Measurements from ENCODE around the gene PRR7. TPM values are rescaled to one million over a fixed set of nuclear protein-coding genes. Genes with fewer than 3 reads are reported as not detected.
A peak's percentile ranks its signal among the peaks of the same experiment; 100 is the strongest.

The PRR7 gene
- total RNA-seq, 4 donors from 2014 or later, result 1.4 to 4.7 (median 4.2) TPM

- Histone ChIP-seq H3K27ac (peak overlapping the region; percentile 64 to 92 (median 90)), H3K36me3 (no peaks in the 10 kb centered on the region), H3K4me1 (peaks cover 13% of the 10 kb centered on the region in 2 donors), H3K4me3 (replicated peaks in 1 of 3) (peak overlapping the region; percentile 1 to 42 (median 2)), H3K27me3 (no peaks in the 10 kb centered on the region), H3K9me3 (no peaks in the 10 kb centered on the region)
- 0 to 2% methylated on average over 24 to 26 of the region's 52 CpGs for WGBS, 2 donors
- TF ChIP-seq, protein P1, sequence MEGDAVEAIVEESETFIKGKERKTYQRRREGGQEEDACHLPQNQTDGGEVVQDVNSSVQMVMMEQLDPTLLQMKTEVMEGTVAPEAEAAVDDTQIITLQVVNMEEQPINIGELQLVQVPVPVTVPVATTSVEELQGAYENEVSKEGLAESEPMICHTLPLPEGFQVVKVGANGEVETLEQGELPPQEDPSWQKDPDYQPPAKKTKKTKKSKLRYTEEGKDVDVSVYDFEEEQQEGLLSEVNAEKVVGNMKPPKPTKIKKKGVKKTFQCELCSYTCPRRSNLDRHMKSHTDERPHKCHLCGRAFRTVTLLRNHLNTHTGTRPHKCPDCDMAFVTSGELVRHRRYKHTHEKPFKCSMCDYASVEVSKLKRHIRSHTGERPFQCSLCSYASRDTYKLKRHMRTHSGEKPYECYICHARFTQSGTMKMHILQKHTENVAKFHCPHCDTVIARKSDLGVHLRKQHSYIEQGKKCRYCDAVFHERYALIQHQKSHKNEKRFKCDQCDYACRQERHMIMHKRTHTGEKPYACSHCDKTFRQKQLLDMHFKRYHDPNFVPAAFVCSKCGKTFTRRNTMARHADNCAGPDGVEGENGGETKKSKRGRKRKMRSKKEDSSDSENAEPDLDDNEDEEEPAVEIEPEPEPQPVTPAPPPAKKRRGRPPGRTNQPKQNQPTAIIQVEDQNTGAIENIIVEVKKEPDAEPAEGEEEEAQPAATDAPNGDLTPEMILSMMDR (IDR thresholded peaks at IDR 0.05), result no peak
- TF ChIP-seq POLR2A (IDR thresholded peaks at IDR 0.05), result peak in 1 of 2 donors; percentile 90
- DNase-seq, result peak; percentile 100
- intact Hi-C loops (cut with DNase I), result no loop called here
Observed at GRCh38 chr5:177425801-177426565, 20.6 kb upstream of the PRR7 start.

DNA sequence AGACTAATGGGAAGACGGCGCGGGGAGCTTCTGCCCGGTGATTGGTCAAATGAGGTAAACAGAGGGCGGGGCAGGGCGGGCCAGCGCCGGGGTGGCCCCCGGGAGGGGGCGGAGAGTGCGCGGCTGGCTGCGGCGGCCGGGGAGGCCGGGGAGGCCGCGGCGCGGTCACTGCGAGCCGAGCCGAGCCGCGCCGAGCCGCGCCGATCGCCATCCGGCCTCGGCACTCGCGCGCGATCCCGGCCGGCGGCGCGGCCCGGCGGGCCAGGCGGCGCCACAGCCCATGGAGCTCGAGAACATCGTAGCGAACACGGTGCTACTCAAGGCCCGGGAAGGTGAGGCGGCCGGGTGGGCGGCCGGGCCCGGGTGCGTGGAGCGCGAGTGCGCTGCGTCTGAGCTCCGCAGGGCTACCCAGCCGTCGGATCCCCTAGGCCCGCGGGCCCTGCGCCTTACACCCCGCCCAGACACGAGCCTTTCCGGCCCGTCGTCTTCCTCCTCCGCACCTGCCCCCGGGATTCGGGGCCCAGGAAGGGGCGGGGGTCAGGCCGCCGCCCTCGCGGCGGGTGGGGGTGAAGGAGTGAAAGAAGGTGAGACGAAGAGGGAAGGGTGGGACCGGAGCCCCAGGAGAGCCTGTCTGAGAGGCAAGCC, 19.9 kb upstream of the PRR7 start, which contains the start of gene GRK6:
Gene GRK6 (plus strand): TSS at position 111 of the 645 bp plus-strand sequence. CDS start 170 bp downstream, at position 281.
- no peaks in the 10 kb centered on the region for H3K27me3 ChIP-seq
- 0 to 1% methylated on average over 15 to 36 of the region's 82 CpGs for WGBS, 2 donors
- peak within 1 kb of the TSS; percentile 64 to 92 (median 90) for H3K27ac ChIP-seq
- no peaks in the 10 kb centered on the region for H3K9me3 ChIP-seq
- peak; percentile 58 for DNase-seq
- TF ChIP-seq, protein P1 (IDR thresholded peaks at IDR 0.05), result no peak
- peak; percentile 30 to 76 for TF ChIP-seq POLR2A (IDR thresholded peaks at IDR 0.05)
- peaks cover 13% of the 10 kb centered on the region in 2 donors for H3K4me1 ChIP-seq
- no peaks in the 10 kb centered on the region for H3K36me3 ChIP-seq
- peak within 1 kb of the TSS; percentile 44 to 79 (median 63) for H3K4me3 ChIP-seq (replicated peaks in 1 of 3)
- intact Hi-C loops (cut with DNase I), result no loop called here

DNA sequence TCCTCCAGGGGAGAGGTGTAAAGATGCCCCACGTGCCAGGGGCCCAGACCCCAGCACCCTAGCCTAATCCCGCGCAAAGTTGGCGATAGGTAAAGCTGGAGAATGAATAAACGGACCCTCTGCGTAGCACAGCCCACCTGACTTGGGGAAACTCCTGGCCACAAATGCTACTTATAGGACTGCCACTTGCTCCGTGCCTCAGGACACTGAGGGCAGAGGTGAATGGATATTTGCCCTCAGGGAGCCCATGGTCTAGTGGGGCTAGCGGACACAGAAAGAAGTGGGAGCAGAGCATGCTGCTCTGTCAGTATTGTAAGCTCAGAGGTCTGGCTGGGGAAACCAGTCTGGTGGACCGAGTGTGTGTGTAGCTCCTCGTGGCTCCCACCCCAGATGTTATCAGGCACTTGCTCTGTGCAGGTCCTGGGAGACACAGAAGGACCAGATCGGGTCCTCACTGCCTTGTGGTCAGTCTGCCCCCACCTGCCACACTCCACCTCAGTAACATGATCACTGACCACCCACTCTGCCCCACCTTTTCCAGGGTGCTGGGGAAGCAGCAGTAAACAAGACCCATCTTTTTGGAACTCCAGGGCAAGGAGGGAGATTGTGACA, 19.3 kb upstream of the PRR7 start:
- Histone ChIP-seq H3K36me3 (peaks cover 2% of the 10 kb centered on the region in 2 donors), H3K9me3 (no peaks in the 10 kb centered on the region), H3K27ac (peak overlapping the region in 2 of 3 donors; percentile 61 to 78), H3K4me1 (peaks cover 13% of the 10 kb centered on the region in 2 donors), H3K4me3 (replicated peaks in 1 of 3) (peak overlapping the region; percentile 44 to 79 (median 63)), H3K27me3 (no peaks in the 10 kb centered on the region)
- intact Hi-C loops (cut with DNase I), result no loop called here
- TF ChIP-seq, protein P1 (IDR thresholded peaks at IDR 0.05), result no peak
- TF ChIP-seq POLR2A (IDR thresholded peaks at IDR 0.05), result no peak
- peak in 1 of 2 donors; percentile 10 for DNase-seq
- 11 to 26% methylated on average over 7 to 11 of the region's 11 CpGs for WGBS, 2 donors

- Histone ChIP-seq H3K27ac (no peak overlapping the region), H3K4me3 (replicated peaks in 1 of 3) (no peak overlapping the region), H3K27me3 (no peaks in the 10 kb centered on the region), H3K36me3 (peaks cover 9 to 10% of the 10 kb centered on the region in 2 donors), H3K4me1 (peaks cover 13% of the 10 kb centered on the region in 2 donors), H3K9me3 (no peaks in the 10 kb centered on the region)
- 82 to 94% methylated on average over 8 to 9 of the region's 11 CpGs for WGBS, 2 donors
- TF ChIP-seq POLR2A (IDR thresholded peaks at IDR 0.05), result no peak
- TF ChIP-seq, protein P1 (IDR thresholded peaks at IDR 0.05), result no peak
- DNase-seq, result no peak
- intact Hi-C loops (cut with DNase I), result no loop called here
Observed at GRCh38 chr5:177427919-177428573, 18.6 kb upstream of the PRR7 start.

Measured in thyroid gland (tissue), 4 donors.